ENCODE results near the gene ACSF3.

ACSF3 gene

DNA sequence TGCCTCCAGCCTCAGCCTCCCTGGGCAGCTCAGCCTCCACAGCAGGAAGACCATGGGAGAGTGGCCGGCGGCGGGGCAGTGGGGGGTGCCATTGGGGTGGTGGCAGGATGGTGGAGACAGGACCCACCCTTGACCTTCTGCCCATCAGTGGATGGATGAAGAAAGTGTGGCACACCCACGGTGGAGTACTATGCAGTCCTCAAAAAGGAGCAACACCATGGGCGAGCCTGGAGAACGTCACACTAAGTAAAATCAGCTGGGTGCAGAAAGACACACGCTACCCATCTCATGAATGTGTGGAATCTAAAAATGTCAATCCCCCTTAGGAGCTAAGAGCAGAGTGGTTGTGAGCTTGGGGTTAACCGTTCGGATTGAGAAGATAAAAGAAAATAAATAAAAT is 34.8 kb upstream of the ACSF3 start:
- H3K4me1 ChIP-seq = no peaks in the 10 kb centered on the region
- H3K27me3 ChIP-seq = peaks cover 62% of the 10 kb centered on the region
- H3K9me3 ChIP-seq = no peaks in the 10 kb centered on the region; the same call in 1 of the 2 replicates
- TF ChIP-seq, protein P1, sequence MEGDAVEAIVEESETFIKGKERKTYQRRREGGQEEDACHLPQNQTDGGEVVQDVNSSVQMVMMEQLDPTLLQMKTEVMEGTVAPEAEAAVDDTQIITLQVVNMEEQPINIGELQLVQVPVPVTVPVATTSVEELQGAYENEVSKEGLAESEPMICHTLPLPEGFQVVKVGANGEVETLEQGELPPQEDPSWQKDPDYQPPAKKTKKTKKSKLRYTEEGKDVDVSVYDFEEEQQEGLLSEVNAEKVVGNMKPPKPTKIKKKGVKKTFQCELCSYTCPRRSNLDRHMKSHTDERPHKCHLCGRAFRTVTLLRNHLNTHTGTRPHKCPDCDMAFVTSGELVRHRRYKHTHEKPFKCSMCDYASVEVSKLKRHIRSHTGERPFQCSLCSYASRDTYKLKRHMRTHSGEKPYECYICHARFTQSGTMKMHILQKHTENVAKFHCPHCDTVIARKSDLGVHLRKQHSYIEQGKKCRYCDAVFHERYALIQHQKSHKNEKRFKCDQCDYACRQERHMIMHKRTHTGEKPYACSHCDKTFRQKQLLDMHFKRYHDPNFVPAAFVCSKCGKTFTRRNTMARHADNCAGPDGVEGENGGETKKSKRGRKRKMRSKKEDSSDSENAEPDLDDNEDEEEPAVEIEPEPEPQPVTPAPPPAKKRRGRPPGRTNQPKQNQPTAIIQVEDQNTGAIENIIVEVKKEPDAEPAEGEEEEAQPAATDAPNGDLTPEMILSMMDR (IDR thresholded peaks at IDR 0.05; ENCODE audit: low read depth, low read length) = no peak
- H3K4me3 ChIP-seq (ENCODE audit: low read depth, low read length) = no peak overlapping the region
- no peak for DNase-seq
- no peaks in the 10 kb centered on the region for H3K36me3 ChIP-seq

DNA sequence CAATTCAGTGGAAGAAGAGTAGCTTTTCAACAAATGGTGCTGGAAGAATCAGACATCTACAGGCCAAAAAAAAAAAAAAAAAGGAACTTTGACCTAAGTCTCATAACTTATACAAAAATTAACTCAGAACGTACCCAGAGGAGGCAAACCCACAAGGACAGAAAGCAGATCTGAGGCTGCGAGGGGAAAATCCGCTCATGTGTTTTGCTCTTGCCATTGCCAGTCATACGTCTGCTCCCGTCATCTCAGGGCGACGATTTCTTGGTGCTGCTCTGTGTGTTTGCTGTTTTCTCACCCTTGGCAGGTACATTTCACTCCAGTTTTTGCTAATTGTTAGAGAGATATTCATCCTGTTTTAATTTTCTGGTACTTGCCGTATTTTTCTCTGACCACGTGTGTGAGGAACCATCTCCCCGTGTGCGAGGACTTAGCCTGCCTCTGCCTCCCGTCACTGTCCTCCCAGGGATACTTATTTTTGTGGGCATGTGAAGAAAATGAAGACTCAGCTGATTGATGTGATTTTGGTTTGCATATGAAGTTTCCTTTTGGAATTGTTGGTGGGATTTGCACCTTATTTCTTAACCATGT is 33.4 kb upstream of the ACSF3 start:
- Histone ChIP-seq H3K4me1 (no peaks in the 10 kb centered on the region), H3K27me3 (peaks cover 49% of the 10 kb centered on the region), H3K4me3 (ENCODE audit: low read depth, low read length) (no peak overlapping the region), H3K36me3 (no peaks in the 10 kb centered on the region), H3K9me3 (no peaks in the 10 kb centered on the region; the same call in 1 of the 2 replicates)
- no peak for DNase-seq
- TF ChIP-seq, protein P1 (IDR thresholded peaks at IDR 0.05; ENCODE audit: low read depth, low read length) = no peak

DNA sequence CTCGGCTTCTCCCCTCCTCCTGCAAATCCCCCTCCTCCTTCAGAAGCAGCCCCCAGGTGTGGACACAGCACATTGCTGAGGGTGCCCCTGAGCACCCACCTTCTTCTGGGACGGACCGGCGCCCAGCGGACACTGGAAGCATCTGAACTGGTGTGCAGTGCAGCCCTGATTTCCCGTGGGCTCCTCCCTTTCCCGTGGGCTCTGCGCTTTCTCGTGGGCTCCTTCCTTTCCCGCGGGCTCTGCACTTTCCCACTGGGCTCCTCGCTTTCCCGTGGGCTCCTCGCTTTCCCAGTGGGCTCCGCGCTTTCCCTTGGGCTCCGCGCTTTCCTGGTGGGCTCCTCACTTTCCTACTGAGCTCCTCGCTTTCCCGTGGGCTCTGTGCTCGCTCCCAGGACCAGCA is 32.6 kb upstream of the ACSF3 start:
- H3K36me3 ChIP-seq = no peaks in the 10 kb centered on the region
- TF ChIP-seq, protein P1 (IDR thresholded peaks at IDR 0.05; ENCODE audit: low read depth, low read length) = no peak
- no peak for DNase-seq
- H3K4me3 ChIP-seq (ENCODE audit: low read depth, low read length) = no peak overlapping the region
- H3K27me3 ChIP-seq = peaks cover 47% of the 10 kb centered on the region
- H3K9me3 ChIP-seq = no peaks in the 10 kb centered on the region; the same call in 1 of the 2 replicates
- H3K4me1 ChIP-seq = no peaks in the 10 kb centered on the region

DNA sequence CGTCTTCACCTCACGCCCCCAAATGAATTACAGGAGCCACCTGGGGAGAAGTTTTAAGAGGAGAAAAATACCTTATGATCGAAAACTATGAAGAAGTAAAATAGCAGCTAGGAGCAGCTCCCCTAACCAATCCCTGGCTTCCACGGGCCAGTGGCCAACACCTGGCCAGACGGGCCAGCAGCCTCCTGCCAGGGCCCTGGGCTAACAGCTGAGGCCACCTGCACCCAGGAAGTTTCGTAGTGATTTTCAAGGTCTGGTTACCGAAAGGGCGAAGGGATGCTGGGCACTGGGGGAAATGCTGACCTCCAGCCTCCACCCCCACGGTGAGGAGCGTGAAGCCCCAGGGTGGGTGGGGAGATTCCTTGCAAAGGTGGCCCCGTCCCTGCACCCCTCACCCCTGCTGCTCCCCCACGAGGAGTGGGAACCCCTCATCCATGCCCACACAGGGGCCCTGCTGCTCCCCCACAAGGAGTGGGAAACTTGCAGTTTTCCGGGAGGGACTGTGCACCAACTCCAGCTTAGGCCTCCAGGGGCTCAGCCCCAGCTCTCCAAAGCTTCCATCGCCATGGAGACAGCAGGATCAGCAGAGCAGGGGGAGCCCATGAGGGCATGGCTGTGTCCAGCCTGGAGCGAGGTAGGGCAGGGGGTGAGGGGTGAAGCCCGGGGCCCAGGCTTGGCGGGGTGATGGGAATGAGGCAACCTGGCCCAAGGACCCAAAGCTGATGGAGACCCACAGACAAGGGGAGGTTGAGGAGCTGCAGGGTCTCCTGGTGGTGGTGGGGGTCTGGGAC is 31.9 kb upstream of the ACSF3 start:
- no peaks in the 10 kb centered on the region for H3K4me1 ChIP-seq
- DNase-seq = no peak
- TF ChIP-seq, protein P1 (IDR thresholded peaks at IDR 0.05; ENCODE audit: low read depth, low read length) = no peak
- no peaks in the 10 kb centered on the region; the same call in 1 of the 2 replicates for H3K9me3 ChIP-seq
- H3K36me3 ChIP-seq = no peaks in the 10 kb centered on the region
- peaks cover 47% of the 10 kb centered on the region for H3K27me3 ChIP-seq
- H3K4me3 ChIP-seq (ENCODE audit: low read depth, low read length) = no peak overlapping the region

DNA sequence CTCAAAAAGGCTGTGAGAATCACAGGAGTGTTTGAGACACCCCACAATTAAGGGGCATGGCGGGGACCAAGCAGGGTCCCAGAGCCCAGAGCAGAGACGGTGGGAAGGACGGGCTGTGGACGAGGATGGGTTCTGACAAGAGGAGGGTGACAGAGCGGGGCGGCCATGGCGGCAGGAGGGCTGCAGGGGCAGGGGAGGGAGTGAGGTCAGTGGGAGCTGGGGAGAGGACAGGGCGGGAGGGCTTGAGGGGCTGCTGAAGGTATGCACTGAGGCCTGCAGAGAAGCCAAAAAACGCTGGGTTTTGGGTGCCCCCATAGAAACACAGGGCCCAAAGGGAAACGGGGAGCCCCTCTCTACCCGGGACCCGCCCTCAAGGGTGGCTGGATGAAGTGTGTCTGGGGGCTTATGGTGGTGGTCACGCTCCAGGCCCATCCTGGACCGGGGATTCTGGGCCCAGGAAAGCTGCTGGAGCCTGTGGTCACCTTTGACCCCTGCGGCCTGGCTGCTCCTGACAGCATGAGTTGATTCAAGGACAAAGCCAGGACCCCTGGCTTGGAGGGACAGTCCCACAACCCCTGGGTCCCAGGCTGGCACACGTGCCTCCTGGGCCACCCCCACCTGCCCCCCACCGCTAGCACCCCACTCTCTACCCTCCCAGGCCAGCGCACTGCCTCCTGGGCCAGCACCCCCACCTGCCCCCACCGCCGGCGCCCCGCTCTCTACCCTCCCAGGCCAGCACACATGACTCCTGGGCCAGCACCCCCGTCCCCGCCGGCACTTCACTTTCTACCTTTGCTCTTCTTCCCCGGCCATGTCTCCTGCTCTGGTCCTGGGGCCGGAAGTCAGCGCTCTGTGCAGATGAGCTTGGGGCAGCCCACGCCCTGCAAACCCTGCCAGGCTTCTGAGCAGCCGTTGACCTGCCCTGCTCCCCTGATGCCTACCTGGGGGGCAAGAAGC is 31.0 kb upstream of the ACSF3 start:
- no peak for DNase-seq
- no peaks in the 10 kb centered on the region for H3K4me1 ChIP-seq
- H3K36me3 ChIP-seq = no peaks in the 10 kb centered on the region
- TF ChIP-seq, protein P1 (IDR thresholded peaks at IDR 0.05; ENCODE audit: low read depth, low read length) = no peak
- H3K27me3 ChIP-seq = peaks cover 51% of the 10 kb centered on the region
- no peaks in the 10 kb centered on the region; the same call in 1 of the 2 replicates for H3K9me3 ChIP-seq
- no peak overlapping the region for H3K4me3 ChIP-seq (ENCODE audit: low read depth, low read length)

All from BE2C (cell line).